H1 (cell line): ENCODE measurements around the gene CHST11. TPM values are rescaled to one million over a fixed set of nuclear protein-coding genes. Genes with fewer than 3 reads are reported as not detected.

Source experiments
- CTCF ChIA-PET: fragments of 300-600 bp; sonication (Branson Sonifier 250); formaldehyde crosslinking; loops from one replicate; lab custom pipeline; 2021; ENCODE audit not compliant: partially characterized antibody; lab: Charles Lee
- POLR2A ChIA-PET: fragments of 300-600 bp; sonication (Branson Sonifier 250); formaldehyde crosslinking; loops from one replicate; lab custom pipeline; 2021; ENCODE audit warnings: inconsistent platforms; ENCODE audit not compliant: partially characterized antibody; lab: Charles Lee
- DNase-seq, 2 experiments: peaks; one replicate each; pipeline versions ENCODE4 v3.0.0 to v3.0.0-alpha.2; 2010 to 2022; ENCODE audit warnings: low spot score in 2 of 2, low read depth in 1 of 2, mixed read lengths in 1 of 2
- FAIRE-seq: peaks from 2 replicates; lab custom pipeline; 2011; peaks lifted over from hg19 to GRCh38; lab: Jason Lieb, UNC
- H2AFZ ChIP-seq: 2 replicates; pipeline ENCODE4 v1.8.1; 2012; ENCODE audit warnings: low read length, inconsistent platforms
- H2AK5ac ChIP-seq: 2 replicates; pipeline ENCODE4 v1.6.1; 2013; ENCODE audit warnings: low read depth, low read length
- H2BK120ac ChIP-seq: replicated peaks from 2 replicates; pipeline ENCODE3; 2013; ENCODE audit warnings: low read depth, low read length, inconsistent platforms
- H2BK12ac ChIP-seq: 2 replicates; pipeline ENCODE4 v1.6.1; 2013; ENCODE audit warnings: low read depth, low read length
- H2BK15ac ChIP-seq: 2 replicates; pipeline ENCODE4 v1.6.1; 2013; ENCODE audit warnings: low read length
- H2BK20ac ChIP-seq: 2 replicates; pipeline ENCODE4 v1.6.1; 2013; ENCODE audit warnings: low read length
- H2BK5ac ChIP-seq: 2 replicates; pipeline ENCODE4 v1.6.1; 2013; ENCODE audit warnings: low read depth, low read length
- H3K14ac ChIP-seq: 2 replicates; pipeline ENCODE4 v1.6.1; 2013; ENCODE audit warnings: inconsistent platforms; ENCODE audit not compliant: insufficient read length
- H3K18ac ChIP-seq: 2 replicates; pipeline ENCODE4 v1.6.1; 2013; ENCODE audit warnings: low read length; ENCODE audit errors: extremely low read depth
- H3K23ac ChIP-seq: 2 replicates; pipeline ENCODE4 v1.6.1; 2013; ENCODE audit warnings: inconsistent platforms; ENCODE audit not compliant: insufficient read length
- H3K23me2 ChIP-seq: 2 replicates; pipeline ENCODE4 v1.6.1; 2013; ENCODE audit warnings: low read depth, low read length
- H3K27ac ChIP-seq: 2 replicates; pipeline ENCODE4 v1.6.1; 2011; ENCODE audit warnings: low read depth, low read length, inconsistent platforms
- H3K27me3 ChIP-seq, 4 experiments: replicated peaks in 1 of 4; 1 replicate in 1 of 4; 2 replicates in 3 of 4; pipeline versions ENCODE4 v1.6.1 to v1.8.1; 2011 to 2013; ENCODE audit warnings: low read length in 3 of 4, mild to moderate bottlenecking in 3 of 4, inconsistent platforms in 2 of 4, mixed read lengths in 2 of 4, moderate library complexity in 1 of 4; ENCODE audit not compliant: control insufficient read depth in 3 of 4, insufficient read depth in 3 of 4; ENCODE audit errors: extremely low read depth in 1 of 4
- H3K36me3 ChIP-seq, 4 experiments: 2 replicates each; pipeline versions ENCODE4 v1.6.1 to v1.8.1; 2011 to 2013; ENCODE audit warnings: mild to moderate bottlenecking in 4 of 4, low read length in 3 of 4, moderate library complexity in 2 of 4, control low read depth in 1 of 4, inconsistent platforms in 1 of 4; ENCODE audit not compliant: insufficient read depth in 4 of 4, control insufficient read depth in 2 of 4
- H3K4ac ChIP-seq: replicated peaks from 2 replicates; pipeline ENCODE3; 2013; ENCODE audit warnings: low read length, low read depth, mixed read lengths, inconsistent platforms; ENCODE audit not compliant: insufficient read length
- H3K4me1 ChIP-seq, 4 experiments: replicated peaks in 1 of 4; 1 replicate in 1 of 4; 2 replicates in 3 of 4; pipeline versions ENCODE4 v1.6.1 to v1.8.1; 2011 to 2013; ENCODE audit warnings: low read length in 3 of 4, inconsistent platforms in 2 of 4, mixed read lengths in 1 of 4; ENCODE audit not compliant: insufficient read depth in 4 of 4, control insufficient read depth in 3 of 4
- H3K4me2 ChIP-seq, 2 experiments: 2 replicates each; pipeline versions ENCODE4 v1.6.1 to v1.8.1; 2011 to 2013; ENCODE audit warnings: low read depth in 2 of 2, low read length in 2 of 2, control low read depth in 1 of 2, inconsistent platforms in 1 of 2, mild to moderate bottlenecking in 1 of 2; ENCODE audit not compliant: insufficient read depth in 1 of 2
- H3K4me3 ChIP-seq, 4 experiments: fragments of 200-600, 300-600 bp in 1 of 4; sonication (generic), shearing (Covaris generic), sonication (Bioruptor Twin) in 1 of 4; 2 replicates each; pipeline versions ENCODE4 v1.5.1 to v1.8.1; 2011 to 2016; ENCODE audit warnings: low read length in 4 of 4, low read depth in 3 of 4, control low read depth in 2 of 4, inconsistent platforms in 2 of 4, mild to moderate bottlenecking in 2 of 4, mixed read lengths in 1 of 4, moderate library complexity in 1 of 4; ENCODE audit not compliant: insufficient read depth in 2 of 4; ENCODE audit errors: extremely low read depth in 1 of 4
- H3K56ac ChIP-seq: replicated peaks from 2 replicates; pipeline ENCODE3; 2013; ENCODE audit warnings: low read depth, mild to moderate bottlenecking, mixed read lengths, low read length, inconsistent platforms; ENCODE audit not compliant: insufficient read length
- H3K79me1 ChIP-seq: 2 replicates; pipeline ENCODE4 v1.6.1; 2013; ENCODE audit warnings: low read depth, low read length, control low read depth
- H3K79me2 ChIP-seq, 2 experiments: 2 replicates each; pipeline versions ENCODE4 v1.6.1 to v1.8.1; 2012 to 2013; ENCODE audit warnings: low read length in 2 of 2, mild to moderate bottlenecking in 2 of 2, inconsistent platforms in 1 of 2; ENCODE audit not compliant: insufficient read depth in 2 of 2, control insufficient read depth in 1 of 2
- H3K9ac ChIP-seq, 4 experiments: replicated peaks in 1 of 4; 1 replicate in 1 of 4; 2 replicates in 3 of 4; pipeline versions ENCODE4 v1.6.1 to v1.8.1; 2011 to 2013; ENCODE audit warnings: low read depth in 3 of 4, low read length in 3 of 4, control low read depth in 2 of 4, mild to moderate bottlenecking in 2 of 4, moderate library complexity in 2 of 4, inconsistent platforms in 1 of 4; ENCODE audit errors: extremely low read depth in 1 of 4
- H3K9me3 ChIP-seq, 2 experiments: 2 replicates each; pipeline versions ENCODE4 v1.6.1 to v1.8.1; 2012 to 2013; ENCODE audit warnings: mild to moderate bottlenecking in 2 of 2, moderate library complexity in 2 of 2, control low read depth in 1 of 2, inconsistent platforms in 1 of 2, low read depth in 1 of 2, low read length in 1 of 2, mixed read lengths in 1 of 2; ENCODE audit not compliant: insufficient read depth in 2 of 2
- H4K20me1 ChIP-seq, 2 experiments: replicated peaks in 1 of 2; 2 replicates each; pipeline versions ENCODE3 to v1.8.1; 2011 to 2013; ENCODE audit warnings: inconsistent platforms in 2 of 2, low read length in 2 of 2, mild to moderate bottlenecking in 1 of 2; ENCODE audit not compliant: insufficient read depth in 2 of 2, control insufficient read depth in 1 of 2
- H4K5ac ChIP-seq: 2 replicates; pipeline ENCODE4 v1.6.1; 2013; ENCODE audit warnings: low read length, low read depth, mixed read lengths, inconsistent platforms; ENCODE audit not compliant: insufficient read length
- H4K8ac ChIP-seq: 2 replicates; pipeline ENCODE4 v1.8.0; 2013; ENCODE audit warnings: mild to moderate bottlenecking, moderate library complexity, low read length, inconsistent platforms; ENCODE audit not compliant: insufficient read depth; ENCODE audit errors: extremely low read depth
- H4K91ac ChIP-seq: replicated peaks from 2 replicates; pipeline ENCODE3; 2013; ENCODE audit warnings: low read length, mixed read lengths, inconsistent platforms; ENCODE audit not compliant: insufficient read length
- BRCA1 ChIP-seq: IDR thresholded peaks from 2 replicates; pipeline ENCODE4 v1.6.1; 2012; ENCODE audit warnings: low read depth, low read length, improper control_type of control experiment
- CBX5 ChIP-seq: fragments of 300-800, 300-1000 bp; sonication (generic); IDR thresholded peaks from 2 replicates; pipeline ENCODE4 v1.7.1; 2016; ENCODE audit warnings: antibody characterized with exemption, low read length, low read depth
- KDM1A ChIP-seq: fragments of 200-600, 300-600 bp; sonication (generic); IDR thresholded peaks from 2 replicates; pipeline ENCODE4 v1.7.1; 2016; ENCODE audit warnings: mild to moderate bottlenecking, low read length, borderline replicate concordance
- SIN3A ChIP-seq, 2 experiments: IDR thresholded peaks in 1 of 2; conservative IDR thresholded peaks in 1 of 2; 2 replicates each; pipeline ENCODE4 v1.6.1; 2011 to 2012; ENCODE audit warnings: low read length in 2 of 2, improper control_type of control experiment in 1 of 2, low read depth in 1 of 2, mild to moderate bottlenecking in 1 of 2
- SRF ChIP-seq: IDR thresholded peaks from 2 replicates; pipeline ENCODE4 v1.6.1; 2011; ENCODE audit warnings: mild to moderate bottlenecking, low read depth, low read length, moderate library complexity
- WGBS, 2 experiments: shearing (Covaris generic) in 1 of 2; methylation state at CpG; one replicate each; pipeline versions ENCODE4 v1.1.6 to v1.1.7; 2013 to 2015; ENCODE audit warnings: low lambda C conversion rate in 2 of 2, mixed read lengths in 2 of 2, inconsistent platforms in 1 of 2, low coverage in 1 of 2, missing lambda C conversion rate in 1 of 2; ENCODE audit not compliant: insufficient replicate concordance in 2 of 2, insufficient coverage in 1 of 2, insufficient read length in 1 of 2; ENCODE audit errors: extremely low coverage in 1 of 2, missing lambda C conversion rate in 1 of 2; 5-methylcytosine and 5-hydroxymethylcytosine counted together
- polyA plus RNA-seq, 7 experiments: library from polyadenylated mRNA; depleted of rRNA in 3 of 7; stranded (reverse) in 5 of 7; unstranded in 2 of 7; fragments of >200 nt in 5 of 7; fragments of 200-250 nt in 2 of 7; gene quantifications; 1 replicate in 5 of 7; 2 replicates in 1 of 7; 4 replicates in 1 of 7; pipeline versions ENCODE4 v1.2.1 to v1.2.3, GENCODE V29; 2011 to 2013; ENCODE audit warnings: missing spikeins in 2 of 7, mixed read lengths in 2 of 7
- total RNA-seq: library from RNA; stranded (reverse); fragmentation: NEBNext Ultra II Directional; extraction: Animal tissue kit (Norgen Biotek cat#: 25700); gene quantifications from 2 replicates; pipeline ENCODE4 v1.2.1, GENCODE V29; 2021

CHST11 gene
- total and polyA plus RNA-seq, 2 of the 8 experiments (the other 6 are each of a cell fraction or from before 2014, with no cell fraction given) = 14.4 to 20.8 TPM

DNA sequence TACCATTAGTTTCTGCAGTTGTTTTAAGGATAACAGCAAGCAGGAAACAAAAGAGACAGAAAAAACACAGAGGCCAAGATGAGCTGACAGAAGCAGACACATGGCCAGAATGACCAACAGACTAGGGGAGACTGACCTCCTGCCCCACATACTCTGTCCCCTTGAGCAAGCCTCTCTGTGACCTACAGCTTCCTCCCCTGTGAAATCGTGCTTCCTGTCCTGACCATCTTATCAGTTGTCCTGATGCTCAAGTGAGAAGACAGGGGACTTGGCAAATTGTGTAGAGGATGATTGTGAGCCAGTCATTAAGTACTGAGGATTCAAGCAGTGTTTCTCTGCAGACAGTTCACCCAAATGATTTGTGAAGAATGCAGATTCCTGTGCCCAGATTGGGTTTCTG is 272.3 kb downstream of the CHST11 start:
- Histone ChIP-seq H3K56ac (no peak overlapping the region), H2BK12ac (no peak overlapping the region), H4K20me1 (peaks cover 0 to 1% of the 10 kb centered on the region in 2 experiments), H4K5ac (no peak overlapping the region), H3K4me1 (no peaks in the 10 kb centered on the region), H4K91ac (no peak overlapping the region), H3K23me2 (no peaks in the 10 kb centered on the region), H2AK5ac (no peak overlapping the region), H3K4me2 (no peak overlapping the region), H3K4ac (no peak overlapping the region), H3K27ac (no peak overlapping the region), H3K18ac (no peak overlapping the region), H2BK120ac (no peak overlapping the region), H3K79me2 (no peaks in the 10 kb centered on the region), H3K27me3 (no peaks in the 10 kb centered on the region), H2BK15ac (no peak overlapping the region), H3K79me1 (peaks cover 2% of the 10 kb centered on the region; the same call in 1 of the 2 replicates), H2BK20ac (no peak overlapping the region), H3K14ac (no peak overlapping the region), H4K8ac (no peak overlapping the region), H3K23ac (no peak overlapping the region), H2AFZ (no peak overlapping the region), H2BK5ac (no peak overlapping the region), H3K36me3 (no peaks in the 10 kb centered on the region), H3K9me3 (no peaks in the 10 kb centered on the region), H3K4me3 (no peak overlapping the region), H3K9ac (no peak overlapping the region)
- FAIRE-seq (no peak), DNase-seq (no peak)
- ChIA-PET POLR2A (no interaction called here), CTCF (interaction anchor here (0.6 to 2.5 kb wide), 7 partner anchors 10 to 1562 kb away, joined by 3 to 7 read pairs (median 4); no protein-coding TSS in a partner anchor)
- 77% methylated on average over 1 of the region's 1 CpG; no CpG with 5 or more reads in 1 of the 2 experiments for WGBS, 2 experiments
- TF ChIP-seq BRCA1 = no peak
- TF ChIP-seq CBX5 = no peak
- no peak for TF ChIP-seq KDM1A
- no peak for TF ChIP-seq SRF
- no peak for TF ChIP-seq SIN3A (conservative IDR thresholded peaks at IDR 0.05 in 1 of 2, IDR thresholded peaks at IDR 0.05 in 1 of 2; ENCODE audit: low read depth in 1 of 2, low read length in 2 of 2)
